ENCODE measurements around the gene CCDC136. TPM values are rescaled to one million over a fixed set of nuclear protein-coding genes. Genes with fewer than 3 reads are reported as not detected.
A peak's percentile ranks its signal among the peaks of the same experiment; 100 is the strongest.

Gene CCDC136
- total and polyA plus RNA-seq, 7 donors: 3.9 to 24.5 (median 14.0) TPM

DNA sequence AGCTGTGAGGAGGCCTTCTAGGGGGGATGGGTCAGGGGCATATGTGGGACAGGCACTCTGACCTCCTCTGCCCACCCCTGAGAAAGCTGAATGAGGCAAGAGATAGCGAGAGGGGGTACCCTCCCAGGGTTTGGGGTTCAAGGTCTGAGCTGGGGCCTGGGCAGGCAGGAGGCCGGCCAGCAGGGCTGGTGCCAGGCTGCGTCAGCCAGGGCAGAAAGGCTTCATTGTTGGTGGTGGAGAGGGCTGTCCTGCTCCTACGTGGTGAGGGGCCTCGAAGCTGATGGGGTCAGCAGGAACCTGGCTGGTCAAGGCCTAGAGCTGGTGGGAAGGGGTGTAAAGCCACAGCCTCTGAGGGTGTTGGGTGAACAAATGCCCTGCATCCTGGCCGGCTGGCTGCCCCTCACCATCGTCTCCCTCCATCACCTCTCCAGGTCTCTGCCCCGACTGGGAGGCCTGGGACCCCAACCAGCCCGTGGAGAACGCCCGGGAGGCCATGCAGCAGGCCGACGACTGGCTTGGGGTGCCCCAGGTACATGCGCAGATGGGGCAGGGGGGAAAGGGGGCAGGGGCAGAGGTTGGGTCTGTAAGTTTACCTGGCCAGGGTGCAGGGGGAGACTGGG, 45.1 kb downstream of the CCDC136 start:
- ATAC-seq (no peak), DNase-seq (peak in 1 of 2 donors; percentile 62)
- peaks cover 0 to 97% of the 10 kb centered on the region in 2 donors for H3K36me3 ChIP-seq (ENCODE audit: insufficient read depth in 1 of 2, low read depth in 1 of 2)

DNA sequence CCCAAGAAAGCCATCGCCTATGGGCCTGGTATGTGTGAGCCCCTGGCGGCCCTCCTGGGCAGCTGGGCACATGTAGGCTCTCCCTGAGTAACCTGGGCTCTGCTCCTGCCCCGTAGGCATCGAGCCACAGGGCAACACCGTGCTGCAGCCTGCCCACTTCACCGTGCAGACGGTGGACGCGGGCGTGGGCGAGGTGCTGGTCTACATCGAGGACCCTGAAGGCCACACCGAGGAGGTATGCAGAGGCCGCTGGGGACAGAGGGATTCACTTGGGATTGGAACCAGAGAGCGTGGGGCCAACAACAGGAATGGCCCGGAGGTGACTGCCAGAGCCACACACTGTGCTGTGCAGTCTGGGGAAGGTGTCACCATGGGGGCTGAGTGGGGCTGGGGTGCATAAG, 45.8 kb downstream of the CCDC136 start:
- TF ChIP-seq, protein P1, sequence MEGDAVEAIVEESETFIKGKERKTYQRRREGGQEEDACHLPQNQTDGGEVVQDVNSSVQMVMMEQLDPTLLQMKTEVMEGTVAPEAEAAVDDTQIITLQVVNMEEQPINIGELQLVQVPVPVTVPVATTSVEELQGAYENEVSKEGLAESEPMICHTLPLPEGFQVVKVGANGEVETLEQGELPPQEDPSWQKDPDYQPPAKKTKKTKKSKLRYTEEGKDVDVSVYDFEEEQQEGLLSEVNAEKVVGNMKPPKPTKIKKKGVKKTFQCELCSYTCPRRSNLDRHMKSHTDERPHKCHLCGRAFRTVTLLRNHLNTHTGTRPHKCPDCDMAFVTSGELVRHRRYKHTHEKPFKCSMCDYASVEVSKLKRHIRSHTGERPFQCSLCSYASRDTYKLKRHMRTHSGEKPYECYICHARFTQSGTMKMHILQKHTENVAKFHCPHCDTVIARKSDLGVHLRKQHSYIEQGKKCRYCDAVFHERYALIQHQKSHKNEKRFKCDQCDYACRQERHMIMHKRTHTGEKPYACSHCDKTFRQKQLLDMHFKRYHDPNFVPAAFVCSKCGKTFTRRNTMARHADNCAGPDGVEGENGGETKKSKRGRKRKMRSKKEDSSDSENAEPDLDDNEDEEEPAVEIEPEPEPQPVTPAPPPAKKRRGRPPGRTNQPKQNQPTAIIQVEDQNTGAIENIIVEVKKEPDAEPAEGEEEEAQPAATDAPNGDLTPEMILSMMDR (IDR thresholded peaks at IDR 0.05): no peak

More for the DNA sequence above, 45.1 kb downstream of the CCDC136 start:
- intact Hi-C loops (cut with DNase I): loop anchor here in 1 of 2 donors (1.0 kb wide), 1 partner anchor 15 kb away; no protein-coding TSS in a partner anchor
- Histone ChIP-seq H3K4me1 (peaks cover 50% of the 10 kb centered on the region), H3K27ac (peak overlapping the region; percentile 100), H3K9me3 (no peaks in the 10 kb centered on the region), H3K27me3 (ENCODE audit: insufficient read depth in 3 of 3, low read length in 2 of 3) (no peaks in the 10 kb centered on the region), H3K4me3 (peak overlapping the region; percentile 89)
- TF ChIP-seq, protein P1 (IDR thresholded peaks at IDR 0.05): no peak
- 53 to 66% (median 56%) methylated on average over 13 to 14 of the region's 14 CpGs for WGBS, 3 donors

DNA sequence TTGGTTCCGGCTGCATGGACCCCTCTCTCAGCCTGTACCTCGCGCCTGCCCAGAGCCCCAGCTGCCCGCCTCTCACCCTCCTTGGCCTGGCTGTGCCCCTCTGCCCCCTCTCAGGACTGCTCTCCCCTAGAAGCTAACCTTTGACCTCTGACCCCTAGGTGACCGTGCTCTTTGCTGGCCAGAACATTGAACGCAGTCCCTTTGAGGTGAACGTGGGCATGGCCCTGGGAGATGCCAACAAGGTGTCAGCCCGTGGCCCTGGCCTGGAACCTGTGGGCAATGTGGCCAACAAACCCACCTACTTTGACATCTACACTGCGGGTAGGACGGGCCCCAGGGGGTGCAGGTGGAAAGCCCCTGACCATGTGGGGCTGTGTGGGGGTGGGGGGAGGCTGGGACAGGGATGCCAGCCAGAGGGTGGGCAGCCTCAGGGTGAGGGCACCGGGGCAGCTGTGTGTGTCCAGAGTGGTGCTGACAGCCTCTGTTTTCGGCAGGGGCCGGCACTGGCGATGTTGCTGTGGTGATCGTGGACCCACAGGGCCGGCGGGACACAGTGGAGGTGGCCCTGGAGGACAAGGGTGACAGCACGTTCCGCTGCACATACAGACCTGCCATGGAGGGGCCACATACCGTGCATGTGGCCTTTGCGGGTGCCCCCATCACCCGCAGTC, 46.5 kb downstream of the CCDC136 start:
- TF ChIP-seq, protein P1 (IDR thresholded peaks at IDR 0.05): no peak
- Histone ChIP-seq H3K9me3 (no peaks in the 10 kb centered on the region), H3K27me3 (ENCODE audit: insufficient read depth in 3 of 3, low read length in 2 of 3) (no peaks in the 10 kb centered on the region), H3K4me1 (peaks cover 52% of the 10 kb centered on the region), H3K4me3 (peak overlapping the region; percentile 21), H3K27ac (peak overlapping the region; percentile 100), H3K36me3 (ENCODE audit: insufficient read depth in 1 of 2, low read depth in 1 of 2) (peaks cover 0 to 100% of the 10 kb centered on the region in 2 donors)
- intact Hi-C loops (cut with DNase I): no loop called here
- ATAC-seq (no peak), DNase-seq (peak; percentile 28 to 59)
- WGBS, 3 donors: 66 to 77% (median 69%) methylated on average over 21 to 22 of the region's 22 CpGs

More for the DNA sequence above, 45.8 kb downstream of the CCDC136 start:
- peaks cover 0 to 99% of the 10 kb centered on the region in 2 donors for H3K36me3 ChIP-seq (ENCODE audit: insufficient read depth in 1 of 2, low read depth in 1 of 2)
- DNase-seq (peak; percentile 19 to 59), ATAC-seq (no peak)
- intact Hi-C loops (cut with DNase I): no loop called here
- peak overlapping the region; percentile 100 for H3K27ac ChIP-seq
- peak overlapping the region; percentile 35 for H3K4me3 ChIP-seq
- peaks cover 56% of the 10 kb centered on the region for H3K4me1 ChIP-seq
- no peaks in the 10 kb centered on the region for H3K27me3 ChIP-seq (ENCODE audit: insufficient read depth in 3 of 3, low read length in 2 of 3)
- 46 to 71% (median 52%) methylated on average over 16 of the region's 16 CpGs for WGBS, 3 donors
- no peaks in the 10 kb centered on the region for H3K9me3 ChIP-seq

DNA sequence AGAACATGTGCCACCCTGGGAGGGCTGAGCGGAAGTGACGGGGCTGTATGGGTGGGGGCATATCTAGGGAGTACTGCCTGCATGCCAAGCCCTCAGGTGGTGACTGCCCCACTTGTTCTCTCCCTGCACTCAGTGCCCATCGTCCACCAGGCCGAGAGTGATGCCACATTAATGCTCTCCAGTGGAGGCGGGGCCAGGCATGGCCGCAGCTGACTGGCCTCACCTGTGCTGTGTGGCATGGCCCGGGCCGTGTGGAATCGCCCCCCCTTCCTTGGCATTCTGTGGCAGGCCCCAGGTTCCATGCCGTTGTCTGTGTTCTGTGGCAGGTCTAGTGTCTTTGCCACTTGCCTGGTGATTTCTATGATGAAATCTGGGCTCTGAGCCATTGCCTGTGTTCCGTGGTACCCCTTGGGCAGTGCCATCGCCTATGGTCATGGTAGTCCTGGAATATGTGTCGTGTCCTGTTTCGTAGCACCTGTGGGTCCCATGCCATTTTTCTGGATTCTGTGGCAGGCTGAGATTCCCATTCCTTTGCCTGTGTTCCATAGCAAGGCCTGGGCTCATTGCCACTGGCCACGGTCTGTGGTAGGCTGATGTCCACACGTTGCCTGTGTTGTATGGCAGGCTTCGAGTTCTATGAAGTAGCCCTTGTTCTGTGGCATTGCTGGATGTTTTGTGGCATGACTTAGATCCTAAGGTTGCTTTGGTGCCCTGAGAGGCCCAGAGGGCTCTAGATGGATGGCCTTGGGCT, 47.4 kb downstream of the CCDC136 start:
- no peaks in the 10 kb centered on the region for H3K27me3 ChIP-seq (ENCODE audit: insufficient read depth in 3 of 3, low read length in 2 of 3)
- peak overlapping the region; percentile 21 for H3K4me3 ChIP-seq
- DNase-seq (peak; percentile 31 to 77), ATAC-seq (peak; percentile 1 to 4 (median 1))
- H3K36me3 ChIP-seq (ENCODE audit: insufficient read depth in 1 of 2, low read depth in 1 of 2): peaks cover 0 to 100% of the 10 kb centered on the region in 2 donors
- H3K9me3 ChIP-seq: no peaks in the 10 kb centered on the region
- WGBS, 3 donors: 34 to 59% (median 35%) methylated on average over 17 of the region's 17 CpGs
- intact Hi-C loops (cut with DNase I): no loop called here
- TF ChIP-seq, protein P1 (IDR thresholded peaks at IDR 0.05): no peak
- peaks cover 45% of the 10 kb centered on the region for H3K4me1 ChIP-seq
- peak overlapping the region; percentile 100 for H3K27ac ChIP-seq

All from psoas muscle (tissue), 8 donors.